ENCODE results near the gene PDX1.
A peak's percentile ranks its signal among the peaks of the same experiment; 100 is the strongest.

Gene PDX1

DNA sequence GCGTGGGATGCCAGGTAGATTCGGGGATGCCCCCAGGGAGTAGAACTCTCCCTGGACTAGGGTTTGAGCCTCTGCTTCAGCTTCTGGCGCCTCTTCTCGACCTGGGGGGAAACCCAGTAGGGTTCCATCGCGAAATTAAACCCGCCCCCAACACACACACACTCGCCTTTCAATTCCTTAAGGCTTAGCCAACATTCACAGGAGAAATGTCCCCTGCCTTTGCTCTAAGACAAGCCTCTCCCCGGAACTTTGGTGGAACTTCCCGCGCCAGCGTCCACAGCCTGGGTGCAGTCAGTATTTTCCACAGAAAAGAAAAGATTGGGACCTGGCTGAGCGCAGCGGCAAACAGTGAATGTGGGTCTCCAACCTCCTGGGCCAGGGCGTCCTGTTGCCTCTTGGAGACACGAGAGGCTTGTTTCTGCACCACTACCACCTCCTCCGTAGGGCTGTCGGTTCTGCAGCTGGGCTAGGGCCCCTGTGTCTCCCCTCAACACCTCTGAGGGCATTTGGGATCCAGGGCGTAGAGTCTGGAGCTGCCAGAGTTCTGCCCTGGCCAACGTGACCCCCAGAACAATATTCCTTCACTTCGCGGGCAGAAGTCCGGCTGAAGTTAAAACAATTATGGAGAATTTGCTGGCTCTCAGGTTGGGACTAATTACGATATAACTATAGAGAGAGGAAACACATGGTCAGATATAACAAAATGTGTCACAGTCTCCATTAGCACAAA is 3.2 kb downstream of the PDX1 start:
- DNase-seq (no peak), ATAC-seq (no peak)

DNA sequence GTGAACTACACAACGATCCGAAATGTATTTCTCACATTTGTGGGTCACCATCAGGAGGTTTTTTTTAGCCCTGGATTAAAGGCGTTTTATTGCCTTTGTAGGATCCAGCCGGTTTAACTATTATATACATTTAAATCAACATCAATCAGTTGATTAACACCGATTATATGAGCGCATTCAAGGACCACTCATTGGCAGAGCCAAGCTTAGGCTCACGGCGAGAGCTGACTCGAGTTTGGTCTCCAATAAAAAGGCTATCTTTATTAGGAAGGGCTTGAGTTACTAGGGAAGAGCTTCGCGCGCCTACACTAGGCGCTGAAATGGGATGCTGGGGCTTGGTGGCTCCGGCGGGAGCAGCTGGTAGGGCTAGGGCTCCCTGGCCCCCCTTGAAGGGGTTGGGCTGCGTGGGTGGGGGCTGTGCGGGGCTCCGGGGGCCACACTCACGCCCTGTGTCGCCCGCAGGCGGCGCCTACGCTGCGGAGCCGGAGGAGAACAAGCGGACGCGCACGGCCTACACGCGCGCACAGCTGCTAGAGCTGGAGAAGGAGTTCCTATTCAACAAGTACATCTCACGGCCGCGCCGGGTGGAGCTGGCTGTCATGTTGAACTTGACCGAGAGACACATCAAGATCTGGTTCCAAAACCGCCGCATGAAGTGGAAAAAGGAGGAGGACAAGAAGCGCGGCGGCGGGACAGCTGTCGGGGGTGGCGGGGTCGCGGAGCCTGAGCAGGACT is 4.2 kb downstream of the PDX1 start:
- ATAC-seq (no peak), DNase-seq (peak; percentile 20)

DNA sequence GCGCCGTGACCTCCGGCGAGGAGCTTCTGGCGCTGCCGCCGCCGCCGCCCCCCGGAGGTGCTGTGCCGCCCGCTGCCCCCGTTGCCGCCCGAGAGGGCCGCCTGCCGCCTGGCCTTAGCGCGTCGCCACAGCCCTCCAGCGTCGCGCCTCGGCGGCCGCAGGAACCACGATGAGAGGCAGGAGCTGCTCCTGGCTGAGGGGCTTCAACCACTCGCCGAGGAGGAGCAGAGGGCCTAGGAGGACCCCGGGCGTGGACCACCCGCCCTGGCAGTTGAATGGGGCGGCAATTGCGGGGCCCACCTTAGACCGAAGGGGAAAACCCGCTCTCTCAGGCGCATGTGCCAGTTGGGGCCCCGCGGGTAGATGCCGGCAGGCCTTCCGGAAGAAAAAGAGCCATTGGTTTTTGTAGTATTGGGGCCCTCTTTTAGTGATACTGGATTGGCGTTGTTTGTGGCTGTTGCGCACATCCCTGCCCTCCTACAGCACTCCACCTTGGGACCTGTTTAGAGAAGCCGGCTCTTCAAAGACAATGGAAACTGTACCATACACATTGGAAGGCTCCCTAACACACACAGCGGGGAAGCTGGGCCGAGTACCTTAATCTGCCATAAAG is 4.8 kb downstream of the PDX1 start:
- no peak for ATAC-seq
- DNase-seq, result no peak

- no peak for DNase-seq
- no peak for ATAC-seq
Observed at GRCh38 chr13:27925220-27925991, 5.6 kb downstream of the PDX1 start.

GRCh38 chr13:27926644-27927434 is 7.0 kb downstream of the PDX1 start:
- DNase-seq (peak; percentile 14), ATAC-seq (no peak)

DNA sequence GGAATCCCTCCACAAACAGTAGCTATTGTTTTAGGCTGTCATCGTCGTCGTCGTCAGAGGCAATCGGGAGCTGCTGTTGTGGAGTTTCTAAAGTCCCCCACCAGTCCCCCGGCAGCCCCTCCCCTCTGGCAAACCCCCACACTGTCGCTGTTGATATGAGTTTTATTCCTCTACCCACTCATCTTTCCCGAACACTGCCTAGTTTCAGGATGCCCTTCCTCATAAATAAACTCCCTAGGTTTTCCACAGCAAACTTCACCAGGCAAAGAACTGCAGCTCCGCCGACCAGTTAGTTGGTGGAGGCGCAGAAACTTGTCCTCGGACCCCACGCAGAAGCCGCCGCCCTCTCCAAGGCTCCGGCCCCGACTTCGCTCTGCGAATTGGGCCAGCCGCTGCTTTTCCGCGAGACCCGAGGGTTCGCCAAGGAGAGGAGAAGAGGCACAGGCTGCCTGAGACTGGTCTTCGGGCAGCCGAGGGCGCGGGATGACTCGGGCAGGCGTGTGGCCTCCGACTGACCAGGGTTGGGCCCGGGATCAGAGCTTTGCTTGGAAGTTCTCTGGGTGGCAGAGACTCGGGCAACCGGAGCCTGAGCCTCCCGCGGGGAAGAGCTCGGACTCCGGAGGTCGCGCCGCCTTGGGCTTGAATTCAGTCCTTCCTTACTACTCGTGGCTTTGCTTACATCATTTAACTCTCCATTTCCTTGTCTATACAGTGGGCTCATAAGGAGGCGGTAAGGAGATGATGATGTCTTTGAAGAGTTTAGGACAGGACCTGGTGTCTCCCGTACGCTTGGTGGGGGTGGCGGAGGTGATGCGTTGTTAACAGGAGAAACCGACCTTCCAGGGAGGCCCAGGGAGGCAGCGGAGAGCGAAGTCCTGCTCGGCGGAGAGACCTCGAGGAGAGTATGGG is 7.9 kb downstream of the PDX1 start:
- no peak for DNase-seq

GRCh38 chr13:27928353-27928804 is 8.6 kb downstream of the PDX1 start:
- no peak for ATAC-seq
- no peak for DNase-seq

More for the DNA sequence above, 7.9 kb downstream of the PDX1 start:
- no peak for ATAC-seq

- no peak for ATAC-seq
- no peak for DNase-seq
Observed at GRCh38 chr13:27928805-27929753, 9.3 kb downstream of the PDX1 start.

DNA sequence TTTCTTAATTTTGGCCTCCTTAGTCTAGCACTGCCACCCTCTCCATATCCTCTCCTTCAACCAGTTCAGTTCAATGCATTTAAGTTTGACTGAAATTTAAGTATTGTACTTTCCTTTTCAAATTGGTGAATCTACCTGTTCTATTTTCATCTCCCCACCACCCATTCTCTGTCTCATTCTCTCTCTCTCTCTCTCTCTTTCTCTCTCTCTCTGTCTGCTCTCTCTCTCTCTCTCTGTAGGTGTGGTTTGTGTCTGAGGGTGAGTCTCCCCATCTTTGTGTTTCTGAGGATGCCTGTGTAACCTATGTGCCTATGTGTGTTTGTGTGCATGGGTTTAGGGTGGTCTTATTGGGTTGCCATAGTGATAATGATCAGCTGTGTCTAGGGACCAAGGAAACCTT is 10.1 kb downstream of the PDX1 start:
- DNase-seq (no peak), ATAC-seq (no peak)

DNA sequence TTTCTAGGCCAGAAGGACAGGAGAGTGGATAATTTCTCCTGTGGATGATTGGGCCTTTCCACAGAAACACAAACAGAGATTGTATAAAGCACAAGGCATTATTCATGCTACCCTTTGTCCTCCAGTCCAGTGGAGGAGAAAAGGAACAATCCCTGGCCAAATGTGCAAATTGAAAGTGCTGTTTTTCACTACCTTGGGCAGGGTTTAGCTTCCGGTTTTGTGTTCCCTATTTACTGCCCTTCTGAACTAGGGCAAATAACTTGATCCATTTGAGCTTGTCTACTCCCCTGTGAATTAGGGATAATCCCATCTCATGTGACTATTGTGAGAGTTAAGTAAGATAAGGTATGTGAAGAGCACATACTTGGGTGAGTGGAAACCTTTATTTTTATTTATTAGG is 13.3 kb downstream of the PDX1 start:
- DNase-seq, result no peak
- ATAC-seq, result no peak

DNA sequence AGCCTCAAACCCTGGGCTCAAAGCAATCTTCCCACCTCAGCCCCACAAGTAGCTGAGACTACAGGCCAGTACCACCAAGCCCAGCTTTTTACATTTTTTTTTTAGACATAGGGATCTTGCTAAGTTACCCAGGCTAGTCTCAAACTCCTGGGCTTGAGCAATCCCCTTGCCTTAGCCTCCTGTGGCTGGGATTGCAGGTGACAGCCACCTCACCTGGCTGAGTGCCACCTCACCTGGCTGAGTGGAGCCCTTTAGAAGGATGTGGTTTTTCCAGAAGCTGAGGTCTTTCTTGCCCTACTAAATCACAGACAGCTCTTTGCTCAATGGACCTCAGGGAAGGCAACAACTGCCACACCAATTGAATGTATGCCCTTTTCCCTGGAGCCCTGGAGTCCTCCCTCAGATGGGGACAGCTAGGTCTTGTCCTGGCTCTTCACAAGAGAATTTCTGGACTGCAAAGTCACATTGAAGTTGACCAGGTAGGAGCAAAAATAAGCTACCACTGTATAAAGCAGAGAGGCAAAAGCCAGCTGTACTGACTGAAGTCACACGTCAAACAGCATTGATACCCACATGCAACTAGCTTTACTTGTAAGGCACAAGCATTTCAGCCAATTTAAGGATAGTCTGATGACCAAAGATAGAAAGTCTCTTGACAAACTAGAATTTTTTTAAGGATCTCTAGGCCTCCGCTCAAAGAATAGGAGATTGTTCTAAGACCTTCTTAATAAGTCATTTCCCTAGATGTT is 14.0 kb downstream of the PDX1 start:
- ATAC-seq (no peak), DNase-seq (no peak)

- no peak for ATAC-seq
- DNase-seq, result no peak
Observed at GRCh38 chr13:27942972-27943371, 23.2 kb downstream of the PDX1 start.

- ATAC-seq (no peak), DNase-seq (peak; percentile 10)
Observed at GRCh38 chr13:27952876-27953675, 33.3 kb downstream of the PDX1 start.

- DNase-seq, result peak; percentile 84
Observed at GRCh38 chr13:27953676-27954405, 34.0 kb downstream of the PDX1 start.

GRCh38 chr13:27954406-27954851 is 34.6 kb downstream of the PDX1 start:
- DNase-seq, result peak; percentile 26
- ATAC-seq, result peak; percentile 57

More at GRCh38 chr13:27953676-27954405, 34.0 kb downstream of the PDX1 start:
- peak; percentile 97 for ATAC-seq

DNA sequence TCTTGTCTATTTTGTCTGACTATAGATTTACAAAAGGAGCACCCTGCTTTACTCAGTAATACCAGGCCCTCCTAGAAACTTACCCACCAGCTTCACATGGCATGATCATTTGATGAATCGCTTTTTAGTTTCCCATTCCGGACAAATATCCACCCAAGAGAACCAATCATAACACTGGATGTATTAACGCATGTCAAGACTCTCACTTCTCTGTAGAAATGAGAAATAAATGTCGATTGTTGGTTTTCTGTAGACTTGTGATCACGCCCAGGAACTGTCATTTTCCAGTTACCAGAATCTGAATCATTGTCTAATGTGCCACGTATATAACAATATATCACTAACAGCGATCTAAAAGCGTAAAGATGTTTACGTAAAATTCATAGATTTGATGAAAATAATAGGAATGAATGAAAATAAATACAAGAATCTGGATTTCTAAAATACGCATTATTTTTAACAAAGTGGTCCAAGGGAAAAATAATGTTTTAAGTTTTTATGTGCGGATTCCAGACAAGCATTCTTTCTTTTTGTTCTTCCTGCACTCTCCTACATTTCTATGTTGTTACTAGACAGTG is 35.3 kb downstream of the PDX1 start:
- ATAC-seq (no peak), DNase-seq (no peak)

Data from stimulated activated naive CD8-positive, alpha-beta T cell treated with anti-CD3 and anti-CD28 coated beads, Interleukin-15, Interleukin-2, amounts not matched to agents 100 U/mL and 50 U/mL, for 24 hours (primary cell).